Suprapubic skin (tissue), 3 donors: ENCODE data around the gene NFU1.

Experiments
- POLR2A ChIP-seq, 2 donors: fragments of 450-650 bp; IDR thresholded peaks; one replicate each; pipeline ENCODE4 v1.6.1; 2017; ENCODE audit warnings: antibody characterized with exemption in 2 of 2, mild to moderate bottlenecking in 2 of 2, moderate library complexity in 2 of 2
- TF ChIP-seq, protein P1 (sequence below), 2 donors: fragments of 200-600 bp in 1 of 2; fragments of 450-650 bp in 1 of 2; sonication (generic) in 1 of 2; IDR thresholded peaks; one replicate each; pipeline ENCODE4 v1.5.1; 2016 to 2019; ENCODE audit warnings: antibody characterized with exemption in 2 of 2, mild to moderate bottlenecking in 1 of 2, moderate library complexity in 1 of 2

DNA sequence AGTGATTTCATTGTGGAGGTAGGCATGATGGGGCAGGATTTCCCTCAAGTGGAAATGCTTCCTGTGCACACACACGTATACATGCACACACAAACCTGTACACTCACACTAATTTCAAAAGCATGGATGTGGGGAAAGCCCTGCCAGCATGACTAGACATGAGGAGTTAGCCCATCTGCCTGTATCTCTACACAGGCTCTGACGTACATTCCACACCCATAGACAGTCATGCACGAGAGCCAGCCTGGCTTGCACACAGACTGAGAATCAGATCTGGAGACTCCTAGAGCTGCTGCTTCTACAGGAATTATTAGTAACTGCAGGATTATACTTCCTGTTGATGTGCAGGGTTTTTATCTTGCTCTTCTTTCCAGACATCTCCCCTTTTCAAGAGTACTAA, 27.3 kb upstream of the NFU1 start:
- TF ChIP-seq, protein P1, sequence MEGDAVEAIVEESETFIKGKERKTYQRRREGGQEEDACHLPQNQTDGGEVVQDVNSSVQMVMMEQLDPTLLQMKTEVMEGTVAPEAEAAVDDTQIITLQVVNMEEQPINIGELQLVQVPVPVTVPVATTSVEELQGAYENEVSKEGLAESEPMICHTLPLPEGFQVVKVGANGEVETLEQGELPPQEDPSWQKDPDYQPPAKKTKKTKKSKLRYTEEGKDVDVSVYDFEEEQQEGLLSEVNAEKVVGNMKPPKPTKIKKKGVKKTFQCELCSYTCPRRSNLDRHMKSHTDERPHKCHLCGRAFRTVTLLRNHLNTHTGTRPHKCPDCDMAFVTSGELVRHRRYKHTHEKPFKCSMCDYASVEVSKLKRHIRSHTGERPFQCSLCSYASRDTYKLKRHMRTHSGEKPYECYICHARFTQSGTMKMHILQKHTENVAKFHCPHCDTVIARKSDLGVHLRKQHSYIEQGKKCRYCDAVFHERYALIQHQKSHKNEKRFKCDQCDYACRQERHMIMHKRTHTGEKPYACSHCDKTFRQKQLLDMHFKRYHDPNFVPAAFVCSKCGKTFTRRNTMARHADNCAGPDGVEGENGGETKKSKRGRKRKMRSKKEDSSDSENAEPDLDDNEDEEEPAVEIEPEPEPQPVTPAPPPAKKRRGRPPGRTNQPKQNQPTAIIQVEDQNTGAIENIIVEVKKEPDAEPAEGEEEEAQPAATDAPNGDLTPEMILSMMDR (IDR thresholded peaks at IDR 0.05): peak in 1 of 2 donors; percentile 29
- TF ChIP-seq POLR2A (IDR thresholded peaks at IDR 0.05): no peak
